DND-41 (cell line): ENCODE measurements around the gene APOL6.

Source experiments
- CTCF ChIP-seq: IDR thresholded peaks from 2 replicates; pipeline ENCODE4 v1.5.1; 2012; ENCODE audit warnings: borderline replicate concordance, low read length, moderate library complexity, mild to moderate bottlenecking; ENCODE audit not compliant: poor library complexity, severe bottlenecking; ENCODE audit errors: extremely low read depth
- EZH2 ChIP-seq: IDR thresholded peaks from 3 replicates; pipeline ENCODE4 v1.6.1; 2012; ENCODE audit warnings: borderline replicate concordance, low read depth, mild to moderate bottlenecking, moderate library complexity, low read length, inconsistent platforms; ENCODE audit not compliant: severe bottlenecking

DNA sequence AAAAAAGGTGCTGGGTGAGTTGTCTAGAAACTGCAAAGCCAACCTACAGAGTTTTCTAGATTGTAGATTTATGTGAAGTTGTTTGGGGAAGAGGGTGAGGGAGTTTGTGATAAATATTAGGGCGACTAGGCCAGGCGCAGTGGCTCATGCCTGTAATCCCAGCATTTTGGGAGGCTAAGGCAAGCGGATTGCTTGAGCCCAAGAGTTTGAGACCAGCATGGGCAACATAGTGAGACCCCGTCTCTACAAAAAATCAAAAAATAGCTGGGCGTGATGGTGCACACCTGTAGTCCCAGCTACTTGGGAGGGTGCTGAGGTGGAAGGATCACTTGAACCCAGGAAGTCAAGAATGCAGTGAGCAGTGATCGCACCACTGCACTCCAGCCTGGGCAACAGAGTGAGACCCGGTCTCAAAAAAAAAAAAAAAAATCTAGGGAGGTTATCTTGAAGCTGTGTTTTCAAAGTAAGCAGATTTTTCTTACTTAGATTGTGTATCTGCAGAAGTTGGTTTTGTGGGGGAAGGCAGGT is 844 bp downstream of the APOL6 start:
- TF ChIP-seq CTCF (no peak), EZH2 (no peak)
